DOHH2 (cell line): Measurements from ENCODE around the gene GMPPA.

Source experiments
- H3F3A ChIP-seq: fragments of 200-600 bp; sonication (generic), shearing (Covaris generic); 2 replicates; pipeline ENCODE4 v1.6.0; 2016; ENCODE audit warnings: antibody characterized with exemption, mild to moderate bottlenecking; ENCODE audit not compliant: control insufficient read depth, insufficient read depth
- H3K27ac ChIP-seq: fragments of 200-600 bp; sonication (generic); 2 replicates; pipeline ENCODE4 v1.5.1; 2014; ENCODE audit warnings: low read depth, mild to moderate bottlenecking, low read length, moderate library complexity
- H3K27me3 ChIP-seq: fragments of 200-600 bp; sonication (generic); 2 replicates; pipeline ENCODE4 v1.6.1; 2014; ENCODE audit warnings: mild to moderate bottlenecking, low read length, mixed read lengths; ENCODE audit not compliant: control insufficient read depth
- H3K36me3 ChIP-seq: fragments of 200-600 bp; sonication (generic); 2 replicates; pipeline ENCODE4 v1.6.1; 2014; ENCODE audit warnings: mild to moderate bottlenecking, low read length, moderate library complexity, mixed read lengths; ENCODE audit not compliant: control insufficient read depth
- H3K4me1 ChIP-seq: fragments of 200-600 bp; sonication (generic); 2 replicates; pipeline ENCODE4 v1.6.1; 2014; ENCODE audit warnings: mild to moderate bottlenecking, low read length, mixed read lengths; ENCODE audit not compliant: control insufficient read depth
- H3K4me2 ChIP-seq: fragments of 200-600 bp; sonication (generic); 2 replicates; pipeline ENCODE4 v1.6.0; 2014; ENCODE audit warnings: mild to moderate bottlenecking, low read length, moderate library complexity
- H3K4me3 ChIP-seq: fragments of 200-600 bp; sonication (generic); 2 replicates; pipeline ENCODE4 v1.5.1; 2014; ENCODE audit warnings: mild to moderate bottlenecking, low read length, mixed read lengths
- H3K79me2 ChIP-seq: fragments of 200-600 bp; sonication (generic); 2 replicates; pipeline ENCODE4 v1.6.1; 2014; ENCODE audit warnings: mild to moderate bottlenecking, low read length, mixed read lengths; ENCODE audit not compliant: control insufficient read depth
- H3K9me2 ChIP-seq: fragments of 200-600 bp; sonication (generic); replicated peaks from 2 replicates; pipeline ENCODE4 v1.6.1; 2014; ENCODE audit warnings: mild to moderate bottlenecking, low read length, mixed read lengths; ENCODE audit not compliant: control insufficient read depth
- H3K9me3 ChIP-seq: fragments of 200-600 bp; sonication (generic); 2 replicates; pipeline ENCODE4 v1.6.1; 2014; ENCODE audit warnings: antibody characterized with exemption, low read length, mixed read lengths; ENCODE audit not compliant: control insufficient read depth, insufficient read depth
- H4K20me1 ChIP-seq: fragments of 200-600 bp; sonication (generic); 2 replicates; pipeline ENCODE4 v1.6.0; 2014; ENCODE audit warnings: low read depth, mild to moderate bottlenecking, antibody characterized with exemption, low read length, moderate library complexity; ENCODE audit not compliant: control insufficient read depth, insufficient read depth
- EZH2phosphoT487 ChIP-seq: fragments of 200-600 bp; sonication (generic); IDR thresholded peaks from 2 replicates; pipeline ENCODE4 v1.6.1; 2017; ENCODE audit warnings: borderline replicate concordance, mild to moderate bottlenecking, antibody characterized with exemption, low read length, moderate library complexity, mixed read lengths
- TF ChIP-seq, protein P1 (sequence below): fragments of 200-600 bp; sonication (generic); IDR thresholded peaks from one replicate; pipeline ENCODE4 v1.5.1; 2014; ENCODE audit warnings: antibody characterized with exemption, mild to moderate bottlenecking, low read depth, low read length; ENCODE audit not compliant: poor library complexity, severe bottlenecking

GMPPA gene

DNA sequence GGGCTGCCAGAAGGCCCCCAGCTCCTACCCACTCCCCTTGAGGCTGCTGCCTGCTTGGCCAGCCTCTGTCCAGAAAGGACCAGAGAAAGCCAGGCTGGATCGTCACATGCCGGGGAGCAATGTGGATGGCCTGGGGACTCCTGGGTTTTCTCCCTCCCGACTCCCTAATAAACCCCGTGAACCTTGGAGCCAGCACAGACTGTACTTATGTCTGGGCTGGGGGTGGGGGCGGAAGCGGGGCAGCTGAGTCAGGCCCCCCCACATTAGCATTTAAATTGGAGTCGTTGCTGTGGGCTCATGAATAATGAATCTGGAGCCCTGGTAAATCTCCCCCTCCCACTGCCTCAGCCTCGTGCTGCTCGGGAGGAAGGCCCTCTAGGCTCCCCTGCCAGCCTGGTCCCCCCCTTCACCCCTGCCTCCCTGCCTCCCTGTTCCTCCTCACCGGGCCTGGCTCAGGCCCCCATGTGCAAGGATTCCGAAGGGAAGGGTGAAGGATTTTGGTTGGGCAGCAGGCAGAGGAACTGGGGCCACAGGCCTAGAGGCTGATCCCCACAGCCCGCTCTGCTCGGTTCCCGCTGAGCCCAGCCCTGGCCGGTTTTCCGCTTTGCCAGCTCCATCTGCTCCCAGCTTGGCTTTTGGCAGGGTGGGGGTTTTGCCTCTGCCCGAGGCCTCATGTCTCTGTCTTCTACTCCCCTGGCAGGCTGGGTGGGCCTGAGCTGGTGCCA is 8.3 kb downstream of the GMPPA start:
- H3K27ac ChIP-seq = no peak overlapping the region
- H3K4me1 ChIP-seq = peaks cover 7% of the 10 kb centered on the region; the same call in 1 of the 2 replicates
- no peaks in the 10 kb centered on the region for H3K9me3 ChIP-seq
- H3K9me2 ChIP-seq = no peaks in the 10 kb centered on the region
- no peaks in the 10 kb centered on the region for H3K36me3 ChIP-seq
- no peak overlapping the region for H3K4me3 ChIP-seq
- H3K4me2 ChIP-seq = no peak overlapping the region
- H3K79me2 ChIP-seq = no peaks in the 10 kb centered on the region
- no peaks in the 10 kb centered on the region for H3F3A ChIP-seq
- H3K27me3 ChIP-seq = peaks cover 28% of the 10 kb centered on the region
- TF ChIP-seq, protein P1, sequence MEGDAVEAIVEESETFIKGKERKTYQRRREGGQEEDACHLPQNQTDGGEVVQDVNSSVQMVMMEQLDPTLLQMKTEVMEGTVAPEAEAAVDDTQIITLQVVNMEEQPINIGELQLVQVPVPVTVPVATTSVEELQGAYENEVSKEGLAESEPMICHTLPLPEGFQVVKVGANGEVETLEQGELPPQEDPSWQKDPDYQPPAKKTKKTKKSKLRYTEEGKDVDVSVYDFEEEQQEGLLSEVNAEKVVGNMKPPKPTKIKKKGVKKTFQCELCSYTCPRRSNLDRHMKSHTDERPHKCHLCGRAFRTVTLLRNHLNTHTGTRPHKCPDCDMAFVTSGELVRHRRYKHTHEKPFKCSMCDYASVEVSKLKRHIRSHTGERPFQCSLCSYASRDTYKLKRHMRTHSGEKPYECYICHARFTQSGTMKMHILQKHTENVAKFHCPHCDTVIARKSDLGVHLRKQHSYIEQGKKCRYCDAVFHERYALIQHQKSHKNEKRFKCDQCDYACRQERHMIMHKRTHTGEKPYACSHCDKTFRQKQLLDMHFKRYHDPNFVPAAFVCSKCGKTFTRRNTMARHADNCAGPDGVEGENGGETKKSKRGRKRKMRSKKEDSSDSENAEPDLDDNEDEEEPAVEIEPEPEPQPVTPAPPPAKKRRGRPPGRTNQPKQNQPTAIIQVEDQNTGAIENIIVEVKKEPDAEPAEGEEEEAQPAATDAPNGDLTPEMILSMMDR = no peak
- no peak for TF ChIP-seq EZH2phosphoT487
- no peaks in the 10 kb centered on the region for H4K20me1 ChIP-seq

DNA sequence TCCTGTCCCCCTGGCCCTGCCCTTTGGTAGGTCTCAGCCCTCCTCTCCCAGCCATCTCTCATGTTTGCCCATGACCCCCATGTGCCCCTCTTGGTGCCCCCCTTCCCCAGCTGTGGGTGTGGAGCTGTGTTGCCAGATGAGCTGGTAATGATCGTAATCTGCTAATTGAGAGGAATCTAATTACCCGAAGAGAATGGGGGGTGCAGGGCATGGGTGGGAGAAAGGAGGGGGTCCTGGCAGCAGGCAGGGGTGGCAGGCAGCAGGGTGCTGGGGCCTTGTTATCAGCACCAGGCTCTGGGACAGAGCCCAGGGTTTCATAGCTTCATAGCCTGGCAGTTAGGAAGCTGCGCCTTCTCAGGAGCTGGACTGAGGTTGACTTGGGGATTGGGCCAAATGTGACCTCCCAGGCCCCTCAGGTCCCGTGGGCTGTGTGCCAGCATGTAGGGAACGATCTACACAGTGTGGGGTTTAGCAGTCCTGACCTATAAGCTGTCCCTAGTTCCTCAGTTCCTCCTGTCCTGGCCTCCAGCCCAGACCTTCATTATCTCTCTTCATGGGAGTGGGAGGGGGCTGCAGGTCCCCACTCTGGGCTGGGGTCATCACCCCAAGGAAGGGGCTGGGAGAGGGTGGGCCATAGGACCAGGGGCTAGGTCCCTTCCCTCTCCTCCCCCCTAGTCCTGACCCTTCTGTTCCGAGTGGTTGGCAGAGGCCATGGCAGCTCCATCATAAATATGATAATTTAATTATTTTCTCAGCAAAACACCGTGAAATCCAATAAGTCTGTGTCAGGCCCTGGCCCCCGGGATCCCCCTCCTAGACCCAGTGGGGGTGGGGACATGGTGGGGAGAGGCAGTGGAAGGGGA is 9.1 kb downstream of the GMPPA start:
- peaks cover 7% of the 10 kb centered on the region; the same call in 1 of the 2 replicates for H3K4me1 ChIP-seq
- no peak overlapping the region for H3K4me2 ChIP-seq
- H3K9me2 ChIP-seq = no peaks in the 10 kb centered on the region
- no peak overlapping the region for H3K27ac ChIP-seq
- no peaks in the 10 kb centered on the region for H3F3A ChIP-seq
- no peaks in the 10 kb centered on the region for H3K9me3 ChIP-seq
- H4K20me1 ChIP-seq = no peaks in the 10 kb centered on the region
- TF ChIP-seq, protein P1 = no peak
- no peak for TF ChIP-seq EZH2phosphoT487
- no peaks in the 10 kb centered on the region for H3K36me3 ChIP-seq
- peaks cover 36% of the 10 kb centered on the region for H3K27me3 ChIP-seq
- H3K4me3 ChIP-seq = no peak overlapping the region
- no peaks in the 10 kb centered on the region for H3K79me2 ChIP-seq

DNA sequence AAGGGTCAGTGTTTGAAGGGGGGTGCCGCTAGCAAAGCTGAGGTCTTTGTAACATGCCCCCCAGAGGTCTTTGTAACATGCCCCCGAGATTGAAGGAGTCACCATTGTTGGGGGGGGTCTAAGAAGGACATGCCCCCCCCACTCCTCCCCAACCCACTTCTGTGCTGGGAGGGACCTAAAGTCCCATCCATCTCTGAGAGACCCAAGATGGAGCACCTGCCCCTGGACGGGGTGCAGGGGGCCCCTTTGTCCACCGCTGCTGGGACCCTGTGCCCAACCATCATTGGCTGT is 9.7 kb downstream of the GMPPA start:
- TF ChIP-seq EZH2phosphoT487 = no peak
- TF ChIP-seq, protein P1 = no peak
- H3K27me3 ChIP-seq = peaks cover 42% of the 10 kb centered on the region
- no peaks in the 10 kb centered on the region for H3F3A ChIP-seq
- peaks cover 7% of the 10 kb centered on the region; the same call in 1 of the 2 replicates for H3K4me1 ChIP-seq
- no peaks in the 10 kb centered on the region for H3K36me3 ChIP-seq
- H3K9me3 ChIP-seq = no peaks in the 10 kb centered on the region
- H3K4me2 ChIP-seq = no peak overlapping the region
- H4K20me1 ChIP-seq = no peaks in the 10 kb centered on the region
- H3K79me2 ChIP-seq = no peaks in the 10 kb centered on the region
- no peak overlapping the region for H3K27ac ChIP-seq
- no peaks in the 10 kb centered on the region for H3K9me2 ChIP-seq
- no peak overlapping the region for H3K4me3 ChIP-seq
